Upper lobe of left lung (tissue), 6 donors: ENCODE data around the gene MAML1. TPM values are rescaled to one million over a fixed set of nuclear protein-coding genes. Genes with fewer than 3 reads are reported as not detected.

Source experiments
- ATAC-seq, 2 donors: fragments of 200-7000 bp; cut with Tn5 transposase; one replicate each; pipeline ENCODE4 v1.9.1; 2022; ENCODE audit warnings: mild to moderate bottlenecking in 2 of 2, moderate library complexity in 2 of 2; ENCODE audit not compliant: low FRiP score in 2 of 2
- DNase-seq, 2 donors: peaks; one replicate each; pipeline ENCODE4 v3.0.0-alpha.2; 2019 to 2020
- H3K27ac ChIP-seq, 4 donors: fragments of 200-600 bp; sonication (generic); one replicate each; pipeline ENCODE4 v1.5.1; 2016 to 2019
- H3K27me3 ChIP-seq, 4 donors: fragments of 200-600 bp; sonication (generic); one replicate each; pipeline ENCODE4 v1.5.1; 2017 to 2019
- H3K36me3 ChIP-seq, 4 donors: fragments of 200-600 bp; sonication (generic); one replicate each; pipeline ENCODE4 v1.5.1; 2016 to 2019
- H3K4me1 ChIP-seq, 4 donors: fragments of 200-600 bp; sonication (generic); one replicate each; pipeline ENCODE4 v1.5.1; 2018 to 2019
- H3K4me3 ChIP-seq, 4 donors: fragments of 200-600 bp; sonication (generic); one replicate each; pipeline ENCODE4 v1.5.1; 2017 to 2019; ENCODE audit warnings: mild to moderate bottlenecking in 2 of 4, moderate library complexity in 1 of 4
- H3K9me3 ChIP-seq, 4 donors: fragments of 200-600 bp; sonication (generic); one replicate each; pipeline ENCODE4 v1.5.1; 2018 to 2019
- EP300 ChIP-seq, 4 donors: sonication (generic); formaldehyde crosslinking; IDR thresholded peaks; one replicate each; pipeline ENCODE4 v1.5.1; 2017; ENCODE audit warnings: antibody characterized with exemption in 4 of 4, control low read depth in 2 of 4
- POLR2A ChIP-seq, 4 donors: fragments of 450-650 bp; IDR thresholded peaks; one replicate each; pipeline ENCODE4 v1.5.1; 2016 to 2017; ENCODE audit warnings: antibody characterized with exemption in 4 of 4, mild to moderate bottlenecking in 2 of 4
- POLR2AphosphoS5 ChIP-seq, 2 donors: sonication (generic); formaldehyde crosslinking; IDR thresholded peaks; one replicate each; pipeline ENCODE4 v1.5.1; 2017; ENCODE audit warnings: antibody characterized with exemption in 2 of 2
- WGBS, 2 donors: methylation state at CpG; one replicate each; pipeline ENCODE4 v1.1.5; 2017 to 2018; 5-methylcytosine and 5-hydroxymethylcytosine counted together
- total RNA-seq, 6 donors: library from RNA; depleted of rRNA in 4 of 6; stranded (reverse); fragments of >200 nt in 4 of 6; gene quantifications; one replicate each; pipeline versions ENCODE4 v1.1.0 to v1.2.1, GENCODE V29; 2016 to 2021
- TF ChIP-seq, protein P1 (sequence below), 6 experiments: fragments of 450-650 bp in 4 of 6; fragments of 200-600 bp in 2 of 6; sonication (generic) in 2 of 6; IDR thresholded peaks; one replicate each; pipeline ENCODE4 v1.5.1; 2016 to 2019; ENCODE audit warnings: antibody characterized with exemption in 6 of 6
- donor health status: DM: no; HTN: no; CAD: no; lungs with moderate emphysema.
- donor health status: DM: no; HTN: yes; CAD: no; lungs with severe emphysema.

MAML1 gene
- total RNA-seq, 6 donors from 2014 or later = 22.5 to 59.7 (median 26.7) TPM

DNA sequence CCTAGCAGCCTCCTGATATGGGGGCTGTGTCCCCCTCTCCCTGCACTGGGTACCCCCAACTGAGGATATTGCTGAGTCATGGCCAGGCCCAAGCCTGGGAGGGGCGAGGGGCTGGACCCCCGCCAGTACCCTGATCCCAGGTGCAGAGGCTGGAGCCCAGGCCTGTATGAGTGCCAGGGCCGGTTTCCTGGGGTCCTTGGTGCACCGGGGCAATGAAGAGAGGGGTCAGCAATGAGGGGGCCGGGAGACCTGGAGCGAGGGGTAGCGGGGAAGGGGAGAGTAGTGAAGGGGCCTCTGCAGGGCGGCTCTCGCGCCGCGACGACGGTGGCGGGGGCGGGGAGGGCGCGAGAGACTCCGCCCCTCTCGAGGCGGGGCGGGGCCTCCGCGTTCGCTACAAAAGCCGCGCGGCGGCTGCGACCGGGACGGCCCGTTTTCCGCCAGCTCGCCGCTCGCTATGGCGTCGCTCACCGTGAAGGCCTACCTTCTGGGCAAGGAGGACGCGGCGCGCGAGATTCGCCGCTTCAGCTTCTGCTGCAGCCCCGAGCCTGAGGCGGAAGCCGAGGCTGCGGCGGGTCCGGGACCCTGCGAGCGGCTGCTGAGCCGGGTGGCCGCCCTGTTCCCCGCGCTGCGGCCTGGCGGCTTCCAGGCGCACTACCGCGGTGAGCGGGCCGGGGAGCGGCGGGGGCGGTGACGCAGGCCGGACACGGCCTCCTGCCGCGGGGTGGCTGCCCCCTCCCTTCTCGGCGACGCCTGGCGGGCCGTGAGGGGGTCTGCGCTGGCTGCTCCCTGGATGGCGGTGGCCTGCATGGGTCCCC lies 88.1 kb downstream of the MAML1 start, which contains the start of gene SQSTM1:
SQSTM1 (plus strand) TSS at position 423 of the 815 bp plus-strand sequence; CDS start at position 455, 32 bp downstream.
- Histone ChIP-seq H3K4me1 (peaks cover 59 to 80% (median 70%) of the 10 kb centered on the region in 4 donors), H3K4me3 (peak within 1 kb of the TSS; percentile 66 to 99 (median 86)), H3K36me3 (peaks cover 23 to 40% (median 29%) of the 10 kb centered on the region in 4 donors), H3K9me3 (no peaks in the 10 kb centered on the region), H3K27me3 (no peaks in the 10 kb centered on the region), H3K27ac (peak within 1 kb of the TSS; percentile 98 to 100 (median 99))
- 1% methylated on average over 52 of the region's 81 CpGs; no CpG with 5 or more reads in 1 of the 2 donors for WGBS, 2 donors
- peak in 3 of 4 donors; percentile 98 to 100 (median 98) for TF ChIP-seq POLR2A (IDR thresholded peaks at IDR 0.05)
- TF ChIP-seq, protein P1, sequence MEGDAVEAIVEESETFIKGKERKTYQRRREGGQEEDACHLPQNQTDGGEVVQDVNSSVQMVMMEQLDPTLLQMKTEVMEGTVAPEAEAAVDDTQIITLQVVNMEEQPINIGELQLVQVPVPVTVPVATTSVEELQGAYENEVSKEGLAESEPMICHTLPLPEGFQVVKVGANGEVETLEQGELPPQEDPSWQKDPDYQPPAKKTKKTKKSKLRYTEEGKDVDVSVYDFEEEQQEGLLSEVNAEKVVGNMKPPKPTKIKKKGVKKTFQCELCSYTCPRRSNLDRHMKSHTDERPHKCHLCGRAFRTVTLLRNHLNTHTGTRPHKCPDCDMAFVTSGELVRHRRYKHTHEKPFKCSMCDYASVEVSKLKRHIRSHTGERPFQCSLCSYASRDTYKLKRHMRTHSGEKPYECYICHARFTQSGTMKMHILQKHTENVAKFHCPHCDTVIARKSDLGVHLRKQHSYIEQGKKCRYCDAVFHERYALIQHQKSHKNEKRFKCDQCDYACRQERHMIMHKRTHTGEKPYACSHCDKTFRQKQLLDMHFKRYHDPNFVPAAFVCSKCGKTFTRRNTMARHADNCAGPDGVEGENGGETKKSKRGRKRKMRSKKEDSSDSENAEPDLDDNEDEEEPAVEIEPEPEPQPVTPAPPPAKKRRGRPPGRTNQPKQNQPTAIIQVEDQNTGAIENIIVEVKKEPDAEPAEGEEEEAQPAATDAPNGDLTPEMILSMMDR (IDR thresholded peaks at IDR 0.05) = peak in 5 of 6 experiments; percentile 24 to 81 (median 47)
- peak; percentile 97 to 100 for TF ChIP-seq POLR2AphosphoS5 (IDR thresholded peaks at IDR 0.05)
- peak in 1 of 4 donors; percentile 54 for TF ChIP-seq EP300 (IDR thresholded peaks at IDR 0.05)
- ATAC-seq (peak; percentile 85 to 86), DNase-seq (peak; percentile 85 to 98)

DNA sequence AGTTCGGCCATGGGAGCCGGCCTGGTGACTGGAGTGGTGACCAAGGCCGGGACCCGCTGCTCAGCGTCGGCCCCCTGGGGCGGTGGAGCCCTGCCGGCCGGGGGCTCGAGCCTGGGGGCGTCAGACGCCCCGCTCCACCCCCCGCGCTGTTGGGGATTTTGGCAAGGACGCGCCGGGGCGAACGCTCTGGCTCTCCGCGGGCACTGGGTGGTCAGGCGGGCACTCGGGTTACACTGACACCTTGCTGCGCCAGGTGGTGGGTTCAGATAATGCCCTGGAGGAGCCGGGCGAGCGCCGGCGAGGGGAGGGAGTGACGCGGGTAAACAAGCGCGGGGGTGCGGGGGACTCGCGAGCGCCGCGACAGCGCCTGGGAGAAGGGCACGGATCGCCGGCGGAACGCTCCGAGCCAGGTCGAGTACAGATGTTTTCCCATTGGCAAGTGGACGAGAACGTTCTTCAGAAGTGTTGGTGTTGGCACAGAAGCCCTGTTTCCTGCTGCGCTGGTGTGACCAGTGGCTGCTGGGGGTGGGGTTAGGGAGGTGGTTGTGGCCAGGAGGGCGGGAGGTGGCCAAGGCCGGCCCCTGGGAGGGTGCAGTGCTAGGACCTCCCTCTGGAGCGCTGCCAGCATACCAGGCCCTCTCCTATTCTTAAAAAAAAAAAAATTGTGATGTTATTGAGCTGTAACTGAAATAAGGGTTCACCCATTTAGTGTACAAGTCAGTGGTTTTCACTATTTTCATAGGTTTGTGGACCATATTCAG lies 88.9 kb downstream of the MAML1 start:
- H3K4me3 ChIP-seq = peak overlapping the region; percentile 66 to 99 (median 86)
- WGBS, 2 donors = 0 to 2% methylated on average over 3 to 20 of the region's 54 CpGs
- TF ChIP-seq, protein P1 (IDR thresholded peaks at IDR 0.05) = peak in 2 of 6 experiments; percentile 30 to 47
- peak; percentile 95 to 99 for TF ChIP-seq POLR2AphosphoS5 (IDR thresholded peaks at IDR 0.05)
- peak in 1 of 4 donors; percentile 71 for TF ChIP-seq EP300 (IDR thresholded peaks at IDR 0.05)
- TF ChIP-seq POLR2A (IDR thresholded peaks at IDR 0.05) = peak in 3 of 4 donors; percentile 78 to 93 (median 88)
- H3K36me3 ChIP-seq = peaks cover 30 to 47% (median 37%) of the 10 kb centered on the region in 4 donors
- no peaks in the 10 kb centered on the region for H3K9me3 ChIP-seq
- DNase-seq = peak; percentile 96 to 98
- H3K27ac ChIP-seq = peak overlapping the region; percentile 98 to 100 (median 99)
- H3K27me3 ChIP-seq = no peaks in the 10 kb centered on the region
- peaks cover 58 to 79% (median 69%) of the 10 kb centered on the region in 4 donors for H3K4me1 ChIP-seq
- ATAC-seq = peak; percentile 87 to 90

DNA sequence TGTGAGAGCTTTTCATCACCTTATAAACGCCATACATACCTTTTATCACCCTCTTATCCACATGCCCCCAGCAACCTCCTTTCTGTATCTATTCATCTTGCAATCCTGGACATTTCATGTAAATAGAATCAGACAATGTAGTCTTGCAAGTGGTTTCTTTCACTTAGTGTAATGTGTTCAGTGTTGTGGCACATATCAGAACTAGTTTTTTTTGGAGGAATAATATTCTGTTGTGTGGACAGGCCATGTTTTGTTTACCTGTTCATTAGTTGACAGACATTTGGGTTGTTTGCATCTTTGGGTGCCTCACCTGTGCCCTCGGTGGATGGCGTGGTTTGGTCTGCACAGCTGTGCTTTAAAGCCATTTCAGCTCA lies 89.4 kb downstream of the MAML1 start:
- 47 to 52% methylated on average over 3 of the region's 3 CpGs for WGBS, 2 donors
- TF ChIP-seq EP300 (IDR thresholded peaks at IDR 0.05) = no peak
- TF ChIP-seq, protein P1 (IDR thresholded peaks at IDR 0.05) = no peak
- TF ChIP-seq POLR2AphosphoS5 (IDR thresholded peaks at IDR 0.05) = no peak
- TF ChIP-seq POLR2A (IDR thresholded peaks at IDR 0.05) = no peak
- DNase-seq = no peak
- no peak for ATAC-seq
- no peaks in the 10 kb centered on the region for H3K9me3 ChIP-seq
- H3K27me3 ChIP-seq = no peaks in the 10 kb centered on the region
- H3K4me3 ChIP-seq = peak overlapping the region; percentile 66 to 99 (median 86)
- H3K27ac ChIP-seq = peak overlapping the region; percentile 98 to 100 (median 99)
- H3K4me1 ChIP-seq = peaks cover 56 to 78% (median 66%) of the 10 kb centered on the region in 4 donors
- H3K36me3 ChIP-seq = peaks cover 35 to 53% (median 43%) of the 10 kb centered on the region in 4 donors

DNA sequence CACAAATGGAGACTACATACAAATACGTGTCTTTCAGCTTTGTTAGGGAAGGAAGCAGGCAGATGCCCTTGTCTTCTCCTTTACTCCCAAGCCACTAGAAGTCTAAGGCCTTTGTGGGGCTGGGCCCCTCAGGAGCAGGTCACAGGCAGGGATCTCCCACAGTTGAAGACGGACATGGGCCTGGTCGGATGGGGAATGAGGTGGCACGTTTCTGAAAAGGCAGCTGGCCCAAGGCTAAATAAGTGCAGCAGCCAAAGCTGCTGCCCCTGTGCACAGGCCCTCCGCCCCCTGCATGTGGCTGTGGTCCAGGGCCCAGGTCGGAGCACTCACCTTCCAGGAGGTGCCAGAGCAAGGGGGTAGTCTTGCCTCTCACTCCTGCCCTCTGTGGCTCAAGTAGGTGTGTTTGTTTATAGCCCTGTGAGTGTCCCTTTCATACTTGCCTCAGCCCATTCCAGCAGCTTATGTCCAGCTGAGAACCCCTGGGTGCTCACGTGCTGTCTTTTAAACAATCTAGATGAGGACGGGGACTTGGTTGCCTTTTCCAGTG lies 89.9 kb downstream of the MAML1 start:
- no peak for DNase-seq
- peak overlapping the region; percentile 98 to 100 (median 99) for H3K27ac ChIP-seq
- no peak for TF ChIP-seq POLR2A (IDR thresholded peaks at IDR 0.05)
- no peak for TF ChIP-seq EP300 (IDR thresholded peaks at IDR 0.05)
- TF ChIP-seq POLR2AphosphoS5 (IDR thresholded peaks at IDR 0.05) = no peak
- TF ChIP-seq, protein P1 (IDR thresholded peaks at IDR 0.05) = no peak
- H3K4me3 ChIP-seq = peak overlapping the region; percentile 66 to 99 (median 86)
- 53 to 58% methylated on average over 4 to 8 of the region's 8 CpGs for WGBS, 2 donors
- H3K4me1 ChIP-seq = peaks cover 56 to 77% (median 65%) of the 10 kb centered on the region in 4 donors
- no peak for ATAC-seq
- H3K27me3 ChIP-seq = no peaks in the 10 kb centered on the region
- peaks cover 40 to 58% (median 48%) of the 10 kb centered on the region in 4 donors for H3K36me3 ChIP-seq
- H3K9me3 ChIP-seq = no peaks in the 10 kb centered on the region
